IMR-90 (cell line): ENCODE data around the gene EPB41L4A. TPM values are rescaled to one million over a fixed set of nuclear protein-coding genes. Genes with fewer than 3 reads are reported as not detected.

Source experiments
- ATAC-seq: fragments of 200-7000 bp; cut with Tn5 transposase; 2 replicates; pipeline ENCODE4 v1.9.1; 2020; ENCODE audit warnings: low read depth, mild to moderate bottlenecking, moderate library complexity
- BruUV-seq: library from RNA; stranded (reverse); fragments of 400-500 nt; replicated peaks from 2 replicates; lab custom pipeline; 2021; lab: Mats Ljungman, UMichigan
- CTCF ChIA-PET: fragments of 300-600 bp; formaldehyde crosslinking; extraction: SDS; loops from one replicate; lab custom pipeline; 2021; ENCODE audit warnings: antibody characterized with exemption; lab: Yijun Ruan, JAX
- POLR2A ChIA-PET: fragments of 300-600 bp; sonication (Branson Sonifier 250); formaldehyde crosslinking; loops from one replicate; lab custom pipeline; 2022; ENCODE audit warnings: antibody characterized with exemption; ENCODE audit not compliant: unreplicated experiment; lab: Charles Lee
- DNase-seq: peaks from one replicate; pipeline ENCODE4 v3.0.0; 2013
- H2AFZ ChIP-seq: replicated peaks from 2 replicates; pipeline ENCODE3; 2013; ENCODE audit warnings: low read length, mild to moderate bottlenecking; ENCODE audit not compliant: poor library complexity
- H2AK5ac ChIP-seq: 2 replicates; pipeline ENCODE4 v1.6.1; 2013; ENCODE audit warnings: low read depth, low read length, inconsistent platforms
- H2AK9ac ChIP-seq: replicated peaks from 2 replicates; pipeline ENCODE3; 2013; ENCODE audit warnings: mild to moderate bottlenecking, low read depth, low read length, moderate library complexity; ENCODE audit not compliant: poor library complexity
- H2BK120ac ChIP-seq: 2 replicates; pipeline ENCODE4 v1.6.1; 2013; ENCODE audit warnings: low read depth, low read length, inconsistent platforms
- H2BK15ac ChIP-seq: 3 replicates; pipeline ENCODE4 v1.6.1; 2013; ENCODE audit warnings: low read depth, low read length, inconsistent platforms
- H2BK20ac ChIP-seq: 2 replicates; pipeline ENCODE4 v1.6.1; 2013; ENCODE audit warnings: low read depth, mild to moderate bottlenecking, inconsistent platforms, low read length, moderate library complexity
- H2BK5ac ChIP-seq: 2 replicates; pipeline ENCODE4 v1.6.1; 2013; ENCODE audit warnings: mild to moderate bottlenecking, low read depth, low read length, inconsistent platforms; ENCODE audit not compliant: poor library complexity, severe bottlenecking
- H3K14ac ChIP-seq: replicated peaks from 2 replicates; pipeline ENCODE4 v1.6.1; 2013; ENCODE audit warnings: low read depth, low read length, inconsistent platforms
- H3K18ac ChIP-seq: 2 replicates; pipeline ENCODE4 v1.6.1; 2013; ENCODE audit warnings: low read depth, low read length, control low read depth
- H3K23ac ChIP-seq: 2 replicates; pipeline ENCODE4 v1.6.1; 2013; ENCODE audit warnings: low read depth, low read length, inconsistent platforms
- H3K27ac ChIP-seq: 2 replicates; pipeline ENCODE4 v1.5.1; 2013; ENCODE audit warnings: mild to moderate bottlenecking, control low read depth, low read length; ENCODE audit not compliant: insufficient read depth
- H3K27me3 ChIP-seq: 2 replicates; pipeline ENCODE4 v1.6.1; 2013; ENCODE audit warnings: low read length; ENCODE audit not compliant: control insufficient read depth, insufficient read depth
- H3K36me3 ChIP-seq: 2 replicates; pipeline ENCODE4 v1.6.1; 2013; ENCODE audit warnings: low read length, mixed read lengths; ENCODE audit not compliant: control insufficient read depth, insufficient read depth
- H3K4ac ChIP-seq: 2 replicates; pipeline ENCODE4 v1.6.1; 2013; ENCODE audit warnings: low read depth, low read length, inconsistent platforms
- H3K4me1 ChIP-seq: 2 replicates; pipeline ENCODE4 v1.6.1; 2013; ENCODE audit warnings: low read length, mixed read lengths; ENCODE audit not compliant: control insufficient read depth, insufficient read depth
- H3K4me2 ChIP-seq: 2 replicates; pipeline ENCODE4 v1.6.1; 2013; ENCODE audit warnings: low read depth, mild to moderate bottlenecking, control low read depth, low read length, moderate library complexity
- H3K4me3 ChIP-seq: 2 replicates; pipeline ENCODE4 v1.5.1; 2013; ENCODE audit warnings: low read depth, mild to moderate bottlenecking, control low read depth, low read length, moderate library complexity; ENCODE audit not compliant: insufficient read depth
- H3K56ac ChIP-seq: 2 replicates; pipeline ENCODE4 v1.6.1; 2013; ENCODE audit warnings: low read length, inconsistent platforms; ENCODE audit not compliant: insufficient read depth; ENCODE audit errors: extremely low read depth
- H3K79me1 ChIP-seq, 2 experiments: 2 replicates each; pipeline ENCODE4 v1.6.1; 2013; ENCODE audit warnings: low read length in 2 of 2, inconsistent platforms in 1 of 2, low read depth in 1 of 2
- H3K9ac ChIP-seq: 2 replicates; pipeline ENCODE4 v1.6.1; 2013; ENCODE audit warnings: low read depth, low read length, control low read depth
- H3K9me1 ChIP-seq: 2 replicates; pipeline ENCODE4 v1.6.1; 2013; ENCODE audit warnings: low read length, inconsistent platforms; ENCODE audit not compliant: insufficient read depth
- H3K9me3 ChIP-seq: 2 replicates; pipeline ENCODE4 v1.6.1; 2013; ENCODE audit warnings: low read length; ENCODE audit not compliant: control insufficient read depth, insufficient read depth
- H4K20me1 ChIP-seq: 2 replicates; pipeline ENCODE4 v1.6.1; 2013; ENCODE audit warnings: low read length, inconsistent platforms; ENCODE audit not compliant: insufficient read depth
- H4K5ac ChIP-seq: 2 replicates; pipeline ENCODE4 v1.6.1; 2013; ENCODE audit warnings: mild to moderate bottlenecking, low read depth, low read length, control low read depth
- H4K8ac ChIP-seq, 2 experiments: 2 replicates each; pipeline ENCODE4 v1.6.1; 2013; ENCODE audit warnings: low read depth in 2 of 2, low read length in 2 of 2, control low read depth in 1 of 2, inconsistent platforms in 1 of 2
- H4K91ac ChIP-seq: 2 replicates; pipeline ENCODE4 v1.6.1; 2013; ENCODE audit warnings: low read depth, low read length, inconsistent platforms; ENCODE audit not compliant: insufficient read depth
- BHLHE40 ChIP-seq: fragments of 150-350 bp; IDR thresholded peaks from 2 replicates; pipeline ENCODE4 v1.6.1; 2016; ENCODE audit warnings: mild to moderate bottlenecking, low read depth, low read length
- CHD1 ChIP-seq: IDR thresholded peaks from 2 replicates; pipeline ENCODE4 v1.6.1; 2012; ENCODE audit warnings: low read depth, low read length, improper control_type of control experiment
- CTCF ChIP-seq: conservative IDR thresholded peaks from 2 replicates; pipeline ENCODE4 v1.5.1; 2012; ENCODE audit warnings: mild to moderate bottlenecking, low read depth, low read length, improper control_type of control experiment
- FOS ChIP-seq: fragments of 150-350 bp; IDR thresholded peaks from 2 replicates; pipeline ENCODE4 v1.6.1; 2016; ENCODE audit warnings: low read depth, low read length
- MAFK ChIP-seq: IDR thresholded peaks from 2 replicates; pipeline ENCODE4 v1.6.1; 2012; ENCODE audit warnings: low read depth, low read length, improper control_type of control experiment
- NFE2L2 ChIP-seq: fragments of 150-350 bp; IDR thresholded peaks from 2 replicates; pipeline ENCODE4 v1.6.1; 2016; ENCODE audit warnings: low read depth, mild to moderate bottlenecking, low read length
- POLR2A ChIP-seq: IDR thresholded peaks from 2 replicates; pipeline ENCODE4 v1.6.1; 2012; ENCODE audit warnings: mild to moderate bottlenecking, low read depth, low read length
- RCOR1 ChIP-seq: IDR thresholded peaks from 2 replicates; pipeline ENCODE4 v1.6.1; 2012; ENCODE audit warnings: mild to moderate bottlenecking, low read length, improper control_type of control experiment; ENCODE audit not compliant: insufficient replicate concordance
- WGBS, 2 experiments: methylation state at CpG; one replicate each; pipeline versions ENCODE4 v1.1.5 to v1.1.7; 2013; ENCODE audit warnings: missing lambda C conversion rate in 2 of 2; ENCODE audit not compliant: insufficient read length in 1 of 2; ENCODE audit errors: extremely low coverage in 2 of 2; 5-methylcytosine and 5-hydroxymethylcytosine counted together
- dilution Hi-C: fragments of 300-500 bp; cut with HindIII; formaldehyde crosslinking; loops from one replicate; pipeline ENCODE4 v1.14.3; 2018; ENCODE audit warnings: low sequenced_read_pairs; ENCODE audit not compliant: unreplicated experiment
- in situ Hi-C: fragments of 300-500 bp; cut with MboI; formaldehyde crosslinking; loops from 3 replicates; pipeline ENCODE4 v1.14.3; 2019; ENCODE audit warnings: low sequenced_read_pairs, inconsistent platforms, mixed read lengths
- intact Hi-C: fragments of 100-400 bp; cut with micrococcal nuclease; formaldehyde crosslinking; loops from 2 replicates; pipeline ENCODE4 v1.10.0; 2022
- polyA plus RNA-seq, 3 experiments: library from polyadenylated mRNA; depleted of rRNA; stranded (reverse); fragments of >200 nt; gene quantifications; 2 replicates each; pipeline ENCODE4 v1.2.3, GENCODE V29; 2012; ENCODE audit warnings: low replicate concordance in 1 of 3
- total RNA-seq: library from RNA; depleted of rRNA; stranded (reverse); fragments of >200 nt; gene quantifications from 2 replicates; pipeline ENCODE4 v1.2.3, GENCODE V29; 2012

The EPB41L4A gene
- total and polyA plus RNA-seq, 2 of the 4 experiments (the other 2 are of a cell fraction): under 0.01 to 0.02 TPM

- no peak for TF ChIP-seq MAFK
- TF ChIP-seq FOS: no peak
- TF ChIP-seq CHD1: peak; percentile 100; the same call in 1 of the 2 replicates
- peak; percentile 99 for TF ChIP-seq POLR2A
These were observed 258.3 kb downstream of the EPB41L4A start (continued) for GRCh38 chr5:112160652-112161391.

GRCh38 chr5:112159435-112159834 lies 259.6 kb downstream of the EPB41L4A start:
- Histone ChIP-seq H3K14ac (no peak overlapping the region), H3K36me3 (peaks cover 12% of the 10 kb centered on the region), H3K9me1 (peaks cover 5% of the 10 kb centered on the region; the same call in 1 of the 2 replicates), H3K4me2 (no peak overlapping the region), H3K27me3 (no peaks in the 10 kb centered on the region), H3K27ac (no peak overlapping the region), H4K91ac (no peak overlapping the region), H3K4me1 (no peaks in the 10 kb centered on the region; the same call in 1 of the 2 replicates), H2BK15ac (no peak overlapping the region), H3K4me3 (no peak overlapping the region), H2AK9ac (no peak overlapping the region), H4K5ac (no peak overlapping the region), H3K56ac (no peak overlapping the region), H2BK120ac (no peak overlapping the region), H3K9me3 (no peaks in the 10 kb centered on the region), H3K23ac (no peak overlapping the region), H3K79me1 (peaks cover 22 to 25% of the 10 kb centered on the region in 2 experiments; a peak in 3 of 4 replicates), H2BK20ac (no peak overlapping the region), H3K4ac (no peak overlapping the region), H3K9ac (no peak overlapping the region), H2BK5ac (no peak overlapping the region), H4K8ac (no peak overlapping the region), H2AK5ac (no peak overlapping the region), H2AFZ (peak overlapping the region; percentile 63), H4K20me1 (peaks cover 11% of the 10 kb centered on the region; the same call in 1 of the 2 replicates), H3K18ac (no peak overlapping the region)
- no peak for ATAC-seq
- DNase-seq: peak; percentile 27
- dilution Hi-C loops (no loop called here), in situ Hi-C loops (loop anchor here (25.0 kb wide), 1 partner anchor 1397 kb away; no protein-coding TSS in a partner anchor), intact Hi-C loops (no loop called here)
- ChIA-PET CTCF (no interaction called here), POLR2A (no interaction called here)
- no TSS peak for BruUV-seq
- TF ChIP-seq BHLHE40: no peak
- TF ChIP-seq FOS: no peak
- no peak for TF ChIP-seq CTCF
- TF ChIP-seq NFE2L2: no peak
- no peak for TF ChIP-seq RCOR1
- WGBS, 2 experiments: no CpG with 5 or more reads among the region's 5 CpGs
